GM10266 (cell line): ENCODE data around the gene RNASEL.
"Not testable (repeated sequence)": the region's sequence is repeated elsewhere in the genome, so short reads cannot be mapped to it uniquely, and the experiment has no call there.

Experiments
- DNase-seq: peaks from one replicate; pipeline ENCODE4 v3.0.0; 2012; ENCODE audit errors: extremely low spot score
- CTCF ChIP-seq: IDR thresholded peaks from 2 replicates; pipeline ENCODE4 v1.5.1; 2012; ENCODE audit warnings: mild to moderate bottlenecking, low read depth; ENCODE audit not compliant: control insufficient read depth, insufficient read depth; ENCODE audit errors: missing control alignments

The RNASEL gene

GRCh38 chr1:182588500-182589396 lies at the start of gene RNASEL:
Gene RNASEL, minus strand, starts transcription at chr1:182589256. Its CDS starts 2,450 bp downstream, at chr1:182586806.
- no peak for TF ChIP-seq CTCF

GRCh38 chr1:182637769-182638168 lies 48.7 kb upstream of the RNASEL start:
- TF ChIP-seq CTCF, result no peak
- no peak for DNase-seq

More at GRCh38 chr1:182588500-182589396, at the start of gene RNASEL:
- no peak for DNase-seq

- no peak for DNase-seq
- no peak for TF ChIP-seq CTCF
Observed at GRCh38 chr1:182635871-182636270, 46.8 kb upstream of the RNASEL start.

- TF ChIP-seq CTCF, result no peak
- DNase-seq, result no peak
Observed at GRCh38 chr1:182634306-182635072, 45.4 kb upstream of the RNASEL start.

- no peak for TF ChIP-seq CTCF
- DNase-seq, result no peak
Observed at GRCh38 chr1:182633657-182634281, 44.7 kb upstream of the RNASEL start.

GRCh38 chr1:182633031-182633430 lies 44.0 kb upstream of the RNASEL start:
- DNase-seq, result no peak
- no peak for TF ChIP-seq CTCF

- not testable (repeated sequence) for DNase-seq
Observed at GRCh38 chr1:182632441-182632857, 43.4 kb upstream of the RNASEL start.
